Neural cell (in vitro differentiated cells): ENCODE measurements around the gene ADRA2A.

Source experiments
- TAF1 ChIP-seq: IDR thresholded peaks from 2 replicates; pipeline ENCODE4 v1.6.1; 2012; ENCODE audit warnings: low read depth
- TF ChIP-seq, protein P1 (sequence below): fragments of 450-650 bp; IDR thresholded peaks from 2 replicates; pipeline ENCODE4 v1.5.1; 2014; ENCODE audit warnings: antibody characterized with exemption, mild to moderate bottlenecking, moderate library complexity; ENCODE audit not compliant: poor library complexity, severe bottlenecking

DNA sequence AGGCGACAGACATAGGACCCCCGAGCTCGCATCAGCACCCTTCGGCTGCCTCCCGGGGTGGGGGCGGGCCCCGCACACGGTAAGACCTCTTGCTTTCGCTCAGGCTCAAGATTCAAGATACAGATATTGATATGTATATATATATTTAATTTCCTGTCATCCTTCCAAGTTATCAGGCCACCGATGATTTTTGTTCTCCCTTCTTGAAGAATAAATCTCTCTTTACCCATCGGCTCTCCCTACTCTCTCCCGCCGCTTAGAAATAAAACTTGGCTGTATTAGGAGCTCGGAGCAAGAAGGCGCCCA is 603 bp downstream of the ADRA2A start:
- TF ChIP-seq, protein P1, sequence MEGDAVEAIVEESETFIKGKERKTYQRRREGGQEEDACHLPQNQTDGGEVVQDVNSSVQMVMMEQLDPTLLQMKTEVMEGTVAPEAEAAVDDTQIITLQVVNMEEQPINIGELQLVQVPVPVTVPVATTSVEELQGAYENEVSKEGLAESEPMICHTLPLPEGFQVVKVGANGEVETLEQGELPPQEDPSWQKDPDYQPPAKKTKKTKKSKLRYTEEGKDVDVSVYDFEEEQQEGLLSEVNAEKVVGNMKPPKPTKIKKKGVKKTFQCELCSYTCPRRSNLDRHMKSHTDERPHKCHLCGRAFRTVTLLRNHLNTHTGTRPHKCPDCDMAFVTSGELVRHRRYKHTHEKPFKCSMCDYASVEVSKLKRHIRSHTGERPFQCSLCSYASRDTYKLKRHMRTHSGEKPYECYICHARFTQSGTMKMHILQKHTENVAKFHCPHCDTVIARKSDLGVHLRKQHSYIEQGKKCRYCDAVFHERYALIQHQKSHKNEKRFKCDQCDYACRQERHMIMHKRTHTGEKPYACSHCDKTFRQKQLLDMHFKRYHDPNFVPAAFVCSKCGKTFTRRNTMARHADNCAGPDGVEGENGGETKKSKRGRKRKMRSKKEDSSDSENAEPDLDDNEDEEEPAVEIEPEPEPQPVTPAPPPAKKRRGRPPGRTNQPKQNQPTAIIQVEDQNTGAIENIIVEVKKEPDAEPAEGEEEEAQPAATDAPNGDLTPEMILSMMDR, result no peak
- TF ChIP-seq TAF1, result no peak
